NK-92 (cell line): Measurements from ENCODE around the gene EBLN2.

Experiments
- DNase-seq: peaks from one replicate; lab custom pipeline; 2025; ENCODE audit not compliant: unreplicated experiment; lab: John Stamatoyannopoulos, UW

EBLN2 gene

GRCh38 chr3:73100741-73101559 lies 39.5 kb downstream of the EBLN2 start:
- no peak for DNase-seq

- no peak for DNase-seq
These were observed 40.4 kb downstream of the EBLN2 start for GRCh38 chr3:73101881-73102280.

- no peak for DNase-seq
These were observed 45.8 kb downstream of the EBLN2 start for GRCh38 chr3:73107215-73107614.

GRCh38 chr3:73107676-73108187 lies 46.3 kb downstream of the EBLN2 start:
- DNase-seq, result no peak

GRCh38 chr3:73108750-73109149 lies 47.3 kb downstream of the EBLN2 start:
- DNase-seq, result no peak

- DNase-seq, result no peak
These were observed 49.1 kb downstream of the EBLN2 start for GRCh38 chr3:73110530-73110929.
